AG04449 (cell line): ENCODE data around the gene SSBP1.

Source experiments
- CTCF ChIA-PET: fragments of 350-600 bp; formaldehyde crosslinking; extraction: SDS; loops from one replicate; lab custom pipeline; 2021; ENCODE audit warnings: antibody characterized with exemption; lab: Yijun Ruan, JAX
- POLR2A ChIA-PET: fragments of 400-600, 350-600 bp; formaldehyde crosslinking; extraction: SDS; loops from one replicate; lab custom pipeline; 2020; ENCODE audit warnings: antibody characterized with exemption, inconsistent platforms; lab: Yijun Ruan, JAX
- DNase-seq: peaks from one replicate; pipeline ENCODE4 v3.0.0-alpha.2; 2010; ENCODE audit warnings: low read depth, low spot score
- H3K4me3 ChIP-seq: 2 replicates; pipeline ENCODE4 v1.5.1; 2011; ENCODE audit warnings: low read depth, mild to moderate bottlenecking, control low read depth, low read length
- CTCF ChIP-seq: IDR thresholded peaks from one replicate; pipeline ENCODE4 v1.5.1; 2011; ENCODE audit warnings: mild to moderate bottlenecking, moderate library complexity, low read length, control low read depth, inconsistent platforms; ENCODE audit not compliant: insufficient read depth; ENCODE audit errors: missing control alignments

Gene SSBP1

GRCh38 chr7:141712603-141713255, 25.4 kb upstream of the SSBP1 start:
- DNase-seq = no peak
- no peak overlapping the region for H3K4me3 ChIP-seq
- ChIA-PET POLR2A (no interaction called here), CTCF (interaction anchor here (2.2 kb wide), 1 partner anchor 25 kb away, joined by 11 read pairs; the partner anchor contains the start of gene SSBP1)
- no peak for TF ChIP-seq CTCF

- no peak for TF ChIP-seq CTCF
- no peak for DNase-seq
- ChIA-PET POLR2A (no interaction called here), CTCF (interaction anchor here (2.2 kb wide), 1 partner anchor 24 kb away, joined by 11 read pairs; the partner anchor contains the start of gene SSBP1)
- no peak overlapping the region for H3K4me3 ChIP-seq
Measured at GRCh38 chr7:141713890-141714289, 24.3 kb upstream of the SSBP1 start.

GRCh38 chr7:141714571-141714970, 23.6 kb upstream of the SSBP1 start:
- no peak for DNase-seq
- no peak for TF ChIP-seq CTCF
- CTCF ChIA-PET = interaction anchor here (2.2 kb wide), 1 partner anchor 23 kb away, joined by 11 read pairs; the partner anchor contains the start of gene SSBP1
- H3K4me3 ChIP-seq = no peak overlapping the region
- POLR2A ChIA-PET = no interaction called here

GRCh38 chr7:141715018-141715417, 23.1 kb upstream of the SSBP1 start:
- DNase-seq = no peak
- CTCF ChIA-PET = interaction anchor here (1.0 kb wide), 1 partner anchor 10 kb away, joined by 3 read pairs; no protein-coding TSS in a partner anchor
- POLR2A ChIA-PET = no interaction called here
- no peak for TF ChIP-seq CTCF
- H3K4me3 ChIP-seq = no peak overlapping the region

GRCh38 chr7:141715794-141716689, 22.1 kb upstream of the SSBP1 start:
- DNase-seq = no peak
- POLR2A ChIA-PET = no interaction called here
- no peak for TF ChIP-seq CTCF
- CTCF ChIA-PET = interaction anchor here (1.0 kb wide), 2 partner anchors 11 to 22 kb away, joined by 3 read pairs; partner anchors contain the start of gene SSBP1
- no peak overlapping the region for H3K4me3 ChIP-seq

GRCh38 chr7:141717450-141717849, 20.7 kb upstream of the SSBP1 start:
- CTCF ChIA-PET = interaction anchor here (1.0 to 1.2 kb wide), 2 partner anchors 20 kb away, joined by 3 read pairs; partner anchors contain the start of gene SSBP1
- no peak overlapping the region for H3K4me3 ChIP-seq
- POLR2A ChIA-PET = no interaction called here
- no peak for DNase-seq
- no peak for TF ChIP-seq CTCF
